Ovary (tissue), 9 donors: Measurements from ENCODE around the gene CD101. TPM values are rescaled to one million over a fixed set of nuclear protein-coding genes. Genes with fewer than 3 reads are reported as not detected.

Experiments
- DNase-seq, 5 donors: peaks; one replicate each; pipeline ENCODE4 v3.0.0-alpha.2; 2019 to 2020
- H3K27ac ChIP-seq, 2 donors: fragments of 200-600 bp; one replicate each; pipeline versions ENCODE4 v1.5.1 to v1.8.0; 2019 to 2022
- H3K27me3 ChIP-seq: fragments of 200-600 bp; one replicate; pipeline ENCODE4 v1.8.0; 2022
- H3K36me3 ChIP-seq: fragments of 200-600 bp; sonication (generic); one replicate; pipeline ENCODE4 v1.5.1; 2019
- H3K4me1 ChIP-seq: one replicate; pipeline ENCODE4 v1.8.1; 2013; ENCODE audit warnings: mild to moderate bottlenecking, moderate library complexity; ENCODE audit not compliant: insufficient read depth
- H3K4me3 ChIP-seq: fragments of 200-600 bp; sonication (generic); one replicate; pipeline ENCODE4 v1.5.1; 2017
- H3K9me3 ChIP-seq, 2 donors: fragments of 200-600 bp in 1 of 2; sonication (generic) in 1 of 2; one replicate each; pipeline versions ENCODE4 v1.5.1 to v1.8.1; 2013 to 2019; ENCODE audit warnings: mild to moderate bottlenecking in 1 of 2, moderate library complexity in 1 of 2
- CTCF ChIP-seq, 3 donors: fragments of 450-650 bp in 2 of 3; fragments of 200-600 bp in 1 of 3; IDR thresholded peaks; one replicate each; pipeline versions ENCODE4 v1.5.1 to v1.8.0; 2016 to 2022; ENCODE audit warnings: antibody characterized with exemption in 3 of 3, mild to moderate bottlenecking in 1 of 3
- EP300 ChIP-seq: sonication (generic); formaldehyde crosslinking; IDR thresholded peaks from one replicate; pipeline ENCODE4 v1.6.1; 2017; ENCODE audit warnings: antibody characterized with exemption
- POLR2A ChIP-seq: fragments of 450-650 bp; IDR thresholded peaks from one replicate; pipeline ENCODE4 v1.6.1; 2017; ENCODE audit warnings: antibody characterized with exemption, mild to moderate bottlenecking, moderate library complexity
- WGBS, 3 donors: extraction: QIAGEN DNeasy Blood & Tissue Kit in 1 of 3; methylation state at CpG; one replicate each; pipeline versions ENCODE4 v1.1.5 to v1.1.7; 2013 to 2017; 5-methylcytosine and 5-hydroxymethylcytosine counted together
- intact Hi-C, 4 donors: fragments of 100-400 bp; cut with DNase I; formaldehyde crosslinking; loops; one replicate each; pipeline versions ENCODE4 v1.11.0 to v1.15.1; 2022 to 2023
- polyA plus RNA-seq, 2 donors: library from polyadenylated mRNA; stranded (reverse); fragments of 200-250 nt in 1 of 2; fragments of 350-450 nt in 1 of 2; fragmentation: Illumina TruSeq in 1 of 2; extraction: RNeasy Lipid Tissue Mini Kit (QIAGEN cat#74804) in 1 of 2; gene quantifications; one replicate each; pipeline ENCODE4 v1.2.3, GENCODE V29; 2013 to 2014
- total RNA-seq, 7 donors: library from RNA; depleted of rRNA in 2 of 7; stranded (reverse); fragments of >200 nt in 2 of 7; fragmentation: NEBNext Ultra II Directional in 3 of 7; extraction: Animal tissue kit (Norgen Biotek cat#: 25700) in 3 of 7; gene quantifications; one replicate each; pipeline versions ENCODE4 v1.1.0 to v1.2.4, GENCODE V29; 2016 to 2023
- donor health status: DM: no; HTN: no; CAD: no; lungs with moderate emphysema.
- donor health status: DM: no; HTN: no; CAD: no.
- donor health status: Bipolar disorder and iron deficiency.
- donor health status: DM: yes; HTN: yes; CAD: no.
- donor health status: DM: no; HTN: no; CAD: no.
- donor health status: DM: yes; HTN: yes; CAD: no.

Gene CD101
- total and polyA plus RNA-seq, 9 donors: 0.30 to 1.6 (median 1.1) TPM

DNA sequence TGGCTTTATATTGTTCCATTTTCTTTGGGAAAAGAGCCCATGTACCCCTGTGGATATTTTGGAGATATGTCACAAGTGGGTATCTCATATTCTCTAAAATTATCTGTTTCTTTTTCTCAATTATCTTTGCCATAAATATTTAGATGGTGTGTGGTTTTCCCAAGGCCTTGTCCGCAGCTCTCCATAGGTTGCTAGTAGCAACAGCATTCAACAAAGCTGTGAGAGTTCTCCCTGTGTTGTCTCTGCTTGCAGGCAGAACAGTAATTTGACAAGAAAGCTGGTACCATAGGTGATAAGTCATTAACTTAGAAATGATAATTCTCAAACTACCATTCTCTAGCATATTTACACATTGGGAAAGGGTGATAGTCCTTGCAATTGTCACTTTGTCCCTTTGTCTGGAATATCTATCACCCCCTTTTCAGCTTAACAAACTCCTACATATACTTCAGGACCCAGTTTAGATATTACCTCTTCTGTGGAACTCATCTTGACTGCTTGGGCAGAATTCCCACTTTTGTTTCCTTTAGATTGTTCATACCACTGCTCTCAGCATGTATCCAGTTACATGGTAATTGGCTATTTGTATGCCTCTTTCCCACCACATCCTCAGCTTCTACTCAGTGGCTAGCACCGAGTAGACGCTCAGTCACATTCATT, 8.9 kb downstream of the CD101 start:
- no peak for TF ChIP-seq EP300
- TF ChIP-seq CTCF (IDR thresholded peaks at IDR 0.05): no peak
- TF ChIP-seq POLR2A: no peak
- no peak overlapping the region for H3K27ac ChIP-seq

GRCh38 chr1:117011334-117011733, 9.8 kb downstream of the CD101 start:
- Histone ChIP-seq H3K4me1 (no peaks in the 10 kb centered on the region), H3K36me3 (no peaks in the 10 kb centered on the region), H3K9me3 (no peaks in the 10 kb centered on the region), H3K27me3 (no peaks in the 10 kb centered on the region), H3K27ac (no peak overlapping the region), H3K4me3 (no peak overlapping the region)
- DNase-seq: no peak
- TF ChIP-seq EP300 (no peak), POLR2A (no peak), CTCF (IDR thresholded peaks at IDR 0.05) (no peak)
- 95 to 97% (median 97%) methylated on average over 3 of the region's 3 CpGs for WGBS, 3 donors
- intact Hi-C loops: no loop called here

More for the DNA sequence above, 8.9 kb downstream of the CD101 start:
- Histone ChIP-seq H3K36me3 (no peaks in the 10 kb centered on the region), H3K27me3 (no peaks in the 10 kb centered on the region), H3K9me3 (no peaks in the 10 kb centered on the region), H3K4me3 (no peak overlapping the region), H3K4me1 (no peaks in the 10 kb centered on the region)
- 83 to 86% (median 85%) methylated on average over 3 of the region's 3 CpGs for WGBS, 3 donors
- intact Hi-C loops: no loop called here
- DNase-seq: no peak

GRCh38 chr1:117013309-117013858, 11.8 kb downstream of the CD101 start:
- DNase-seq: no peak
- TF ChIP-seq POLR2A (no peak), EP300 (no peak), CTCF (IDR thresholded peaks at IDR 0.05) (no peak)
- H3K9me3 ChIP-seq: no peaks in the 10 kb centered on the region
- no peaks in the 10 kb centered on the region for H3K27me3 ChIP-seq
- H3K4me1 ChIP-seq: no peaks in the 10 kb centered on the region
- WGBS, 3 donors: 90 to 93% (median 92%) methylated on average over 5 of the region's 5 CpGs
- H3K27ac ChIP-seq: no peak overlapping the region
- no peaks in the 10 kb centered on the region for H3K36me3 ChIP-seq
- H3K4me3 ChIP-seq: no peak overlapping the region
- intact Hi-C loops: no loop called here

DNA sequence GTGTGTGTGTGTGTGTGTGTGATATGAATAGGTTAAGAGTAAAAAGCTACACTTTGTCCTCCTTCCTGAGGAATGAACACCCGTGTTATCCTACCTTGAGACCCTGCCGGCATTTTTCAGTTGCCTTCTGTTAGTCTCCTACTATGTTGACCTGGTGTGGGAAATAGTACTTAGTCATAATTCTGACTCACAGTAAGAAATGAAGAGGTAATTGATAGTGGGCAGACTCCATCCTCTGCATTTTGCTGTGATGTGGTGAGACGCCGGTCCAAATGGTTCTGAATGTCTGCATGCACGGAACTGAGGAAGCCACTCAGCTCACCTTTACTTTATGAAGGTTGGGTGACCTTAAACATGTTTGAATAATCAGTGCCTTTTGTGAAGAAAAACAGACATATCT, 12.6 kb downstream of the CD101 start:
- no peak for DNase-seq
- WGBS, 3 donors: 80 to 91% (median 91%) methylated on average over 5 of the region's 5 CpGs
- Histone ChIP-seq H3K27me3 (no peaks in the 10 kb centered on the region), H3K9me3 (no peaks in the 10 kb centered on the region), H3K27ac (no peak overlapping the region), H3K36me3 (no peaks in the 10 kb centered on the region), H3K4me3 (no peak overlapping the region), H3K4me1 (no peaks in the 10 kb centered on the region)
- no peak for TF ChIP-seq POLR2A
- TF ChIP-seq CTCF (IDR thresholded peaks at IDR 0.05): no peak
- no peak for TF ChIP-seq EP300
- intact Hi-C loops: no loop called here
